Stimulated activated naive B cell treated with anti-CD40 and anti-IgM and Interleukin-4, amounts not matched to agents 10 μg/mL and 1 μg/mL and 100 μg/mL, for 72 hours (primary cell): ENCODE data around the gene CMTM2.
"Not testable (repeated sequence)": the region's sequence is repeated elsewhere in the genome, so short reads cannot be mapped to it uniquely, and the experiment has no call there.

ENCODE experiments used
- ATAC-seq, 2 donors: fragments of 150-1000 bp; cut with Tn5 transposase; replicated peaks; 2 replicates each; pipeline ENCODE4 v1.10.0; 2021; ENCODE audit warnings: moderate library complexity in 1 of 2
- DNase-seq: peaks from one replicate; pipeline ENCODE4 v3.0.0; 2021
- H3K27ac Mint-ChIP-seq: one replicate; pipeline ENCODE4 v1.8.0; 2022; ENCODE audit warnings: mild to moderate bottlenecking, mixed read lengths
- H3K27me3 Mint-ChIP-seq, 2 donors: one replicate each; pipeline ENCODE4 v1.8.0; 2022; ENCODE audit warnings: mixed read lengths in 2 of 2
- H3K36me3 Mint-ChIP-seq, 2 donors: one replicate each; pipeline ENCODE4 v1.8.0; 2022; ENCODE audit warnings: mixed read lengths in 2 of 2, mild to moderate bottlenecking in 1 of 2
- H3K4me1 Mint-ChIP-seq, 2 donors: one replicate each; pipeline ENCODE4 v1.8.0; 2022; ENCODE audit warnings: mixed read lengths in 2 of 2, mild to moderate bottlenecking in 1 of 2
- H3K4me3 Mint-ChIP-seq, 2 donors: one replicate each; pipeline ENCODE4 v1.8.0; 2022; ENCODE audit warnings: mild to moderate bottlenecking in 2 of 2, mixed read lengths in 2 of 2, moderate library complexity in 1 of 2
- H3K9me3 Mint-ChIP-seq, 2 donors: one replicate each; pipeline ENCODE4 v1.8.0; 2022; ENCODE audit warnings: mixed read lengths in 2 of 2, mild to moderate bottlenecking in 1 of 2

Gene CMTM2

GRCh38 chr16:66616169-66616568 lies 36.9 kb downstream of the CMTM2 start:
- no peak overlapping the region for H3K27ac Mint-ChIP-seq
- no peaks in the 10 kb centered on the region for H3K4me1 Mint-ChIP-seq
- no peak overlapping the region for H3K4me3 Mint-ChIP-seq
- peaks cover 8 to 15% of the 10 kb centered on the region in 2 donors for H3K27me3 Mint-ChIP-seq
- DNase-seq (no peak), ATAC-seq (no peak)
- H3K9me3 Mint-ChIP-seq: no peaks in the 10 kb centered on the region
- peaks cover 7 to 14% of the 10 kb centered on the region in 2 donors for H3K36me3 Mint-ChIP-seq

GRCh38 chr16:66616592-66616991 lies 37.3 kb downstream of the CMTM2 start:
- no peak for ATAC-seq
- no peak overlapping the region for H3K4me3 Mint-ChIP-seq

GRCh38 chr16:66617010-66617434 lies 37.8 kb downstream of the CMTM2 start:
- H3K27me3 Mint-ChIP-seq: peaks cover 13 to 24% of the 10 kb centered on the region in 2 donors
- H3K27ac Mint-ChIP-seq: no peak overlapping the region
- H3K4me1 Mint-ChIP-seq: no peaks in the 10 kb centered on the region
- no peak overlapping the region for H3K4me3 Mint-ChIP-seq
- peaks cover 6 to 9% of the 10 kb centered on the region in 2 donors for H3K36me3 Mint-ChIP-seq
- H3K9me3 Mint-ChIP-seq: no peaks in the 10 kb centered on the region
- DNase-seq: no peak
- ATAC-seq: no peak

More at GRCh38 chr16:66616592-66616991, 37.3 kb downstream of the CMTM2 start:
- DNase-seq: no peak
- Mint-ChIP-seq H3K27ac (no peak overlapping the region), H3K27me3 (peaks cover 8 to 19% of the 10 kb centered on the region in 2 donors), H3K36me3 (peaks cover 6 to 10% of the 10 kb centered on the region in 2 donors), H3K4me1 (no peaks in the 10 kb centered on the region), H3K9me3 (no peaks in the 10 kb centered on the region)

- H3K27me3 Mint-ChIP-seq: peaks cover 17 to 29% of the 10 kb centered on the region in 2 donors
- ATAC-seq (no peak), DNase-seq (no peak)
- no peak overlapping the region for H3K4me3 Mint-ChIP-seq
- peaks cover 2 to 6% of the 10 kb centered on the region in 2 donors for H3K36me3 Mint-ChIP-seq
- H3K4me1 Mint-ChIP-seq: no peaks in the 10 kb centered on the region
- no peaks in the 10 kb centered on the region for H3K9me3 Mint-ChIP-seq
- no peak overlapping the region for H3K27ac Mint-ChIP-seq
Measured at GRCh38 chr16:66617728-66618127, 38.5 kb downstream of the CMTM2 start.

GRCh38 chr16:66618588-66619375 lies 39.5 kb downstream of the CMTM2 start:
- no peak overlapping the region for H3K4me3 Mint-ChIP-seq
- no peaks in the 10 kb centered on the region for H3K4me1 Mint-ChIP-seq
- no peak for DNase-seq
- no peak overlapping the region for H3K27ac Mint-ChIP-seq
- peaks cover 20 to 40% of the 10 kb centered on the region in 2 donors for H3K27me3 Mint-ChIP-seq
- H3K36me3 Mint-ChIP-seq: no peaks in the 10 kb centered on the region
- ATAC-seq: no peak
- H3K9me3 Mint-ChIP-seq: no peaks in the 10 kb centered on the region

GRCh38 chr16:66619534-66620428 lies 40.5 kb downstream of the CMTM2 start:
- H3K27me3 Mint-ChIP-seq: peaks cover 21 to 40% of the 10 kb centered on the region in 2 donors
- ATAC-seq: no peak
- H3K4me1 Mint-ChIP-seq: no peaks in the 10 kb centered on the region
- no peak overlapping the region for H3K27ac Mint-ChIP-seq
- H3K36me3 Mint-ChIP-seq: no peaks in the 10 kb centered on the region
- no peak overlapping the region for H3K4me3 Mint-ChIP-seq
- H3K9me3 Mint-ChIP-seq: no peaks in the 10 kb centered on the region
- no peak for DNase-seq

GRCh38 chr16:66620429-66620795 lies 41.1 kb downstream of the CMTM2 start:
- ATAC-seq: no peak
- Mint-ChIP-seq H3K27ac (no peak overlapping the region), H3K4me1 (no peaks in the 10 kb centered on the region), H3K27me3 (peaks cover 21 to 40% of the 10 kb centered on the region in 2 donors), H3K9me3 (no peaks in the 10 kb centered on the region), H3K36me3 (no peaks in the 10 kb centered on the region), H3K4me3 (no peak overlapping the region)
- no peak for DNase-seq

GRCh38 chr16:66621973-66622372 lies 42.7 kb downstream of the CMTM2 start:
- H3K4me1 Mint-ChIP-seq: no peaks in the 10 kb centered on the region
- ATAC-seq (no peak), DNase-seq (no peak)
- H3K4me3 Mint-ChIP-seq: no peak overlapping the region
- no peak overlapping the region for H3K27ac Mint-ChIP-seq
- H3K9me3 Mint-ChIP-seq: no peaks in the 10 kb centered on the region
- H3K27me3 Mint-ChIP-seq: peaks cover 21 to 39% of the 10 kb centered on the region in 2 donors
- peaks cover 0 to 2% of the 10 kb centered on the region in 2 donors for H3K36me3 Mint-ChIP-seq

GRCh38 chr16:66622863-66623262 lies 43.6 kb downstream of the CMTM2 start:
- Mint-ChIP-seq H3K4me3 (no peak overlapping the region), H3K27ac (no peak overlapping the region), H3K9me3 (no peaks in the 10 kb centered on the region), H3K4me1 (no peaks in the 10 kb centered on the region), H3K27me3 (peaks cover 21 to 30% of the 10 kb centered on the region in 2 donors), H3K36me3 (peaks cover 0 to 2% of the 10 kb centered on the region in 2 donors)
- ATAC-seq (no peak), DNase-seq (no peak)

GRCh38 chr16:66623755-66624154 lies 44.5 kb downstream of the CMTM2 start:
- H3K4me3 Mint-ChIP-seq: no peak overlapping the region
- ATAC-seq: no peak
- H3K4me1 Mint-ChIP-seq: no peaks in the 10 kb centered on the region
- peaks cover 21 to 25% of the 10 kb centered on the region in 2 donors for H3K27me3 Mint-ChIP-seq
- no peaks in the 10 kb centered on the region for H3K9me3 Mint-ChIP-seq
- H3K36me3 Mint-ChIP-seq: peaks cover 0 to 2% of the 10 kb centered on the region in 2 donors
- no peak overlapping the region for H3K27ac Mint-ChIP-seq
- DNase-seq: no peak

- ATAC-seq, H3K4me3 Mint-ChIP-seq, H3K36me3 Mint-ChIP-seq, DNase-seq, H3K4me1 Mint-ChIP-seq, H3K9me3 Mint-ChIP-seq, H3K27ac Mint-ChIP-seq: not testable (repeated sequence)
- H3K27me3 Mint-ChIP-seq: peaks cover 8 to 20% of the 10 kb centered on the region in 2 donors
Measured at GRCh38 chr16:66627611-66628378, 48.5 kb downstream of the CMTM2 start.

GRCh38 chr16:66629856-66630255 lies 50.6 kb downstream of the CMTM2 start:
- Mint-ChIP-seq H3K27me3 (peaks cover 7 to 9% of the 10 kb centered on the region in 2 donors), H3K9me3 (no peaks in the 10 kb centered on the region), H3K4me1 (no peaks in the 10 kb centered on the region), H3K36me3 (peaks cover 0 to 2% of the 10 kb centered on the region in 2 donors), H3K27ac (no peak overlapping the region), H3K4me3 (no peak overlapping the region)
- no peak for ATAC-seq
- no peak for DNase-seq

- not testable (repeated sequence) for H3K36me3 Mint-ChIP-seq, H3K4me3 Mint-ChIP-seq, H3K27ac Mint-ChIP-seq, H3K27me3 Mint-ChIP-seq, ATAC-seq, H3K9me3 Mint-ChIP-seq, H3K4me1 Mint-ChIP-seq, DNase-seq
Measured at GRCh38 chr16:66630561-66631260, 51.4 kb downstream of the CMTM2 start.
